ENCODE results near the gene ST6GALNAC4.

Gene ST6GALNAC4

GRCh38 chr9:127917603-127918002 is 762 bp upstream of the ST6GALNAC4 start:
- DNase-seq (ENCODE audit: low read depth, low spot score), result no peak
- H3K27ac ChIP-seq, result peak overlapping the region; percentile 62

DNA sequence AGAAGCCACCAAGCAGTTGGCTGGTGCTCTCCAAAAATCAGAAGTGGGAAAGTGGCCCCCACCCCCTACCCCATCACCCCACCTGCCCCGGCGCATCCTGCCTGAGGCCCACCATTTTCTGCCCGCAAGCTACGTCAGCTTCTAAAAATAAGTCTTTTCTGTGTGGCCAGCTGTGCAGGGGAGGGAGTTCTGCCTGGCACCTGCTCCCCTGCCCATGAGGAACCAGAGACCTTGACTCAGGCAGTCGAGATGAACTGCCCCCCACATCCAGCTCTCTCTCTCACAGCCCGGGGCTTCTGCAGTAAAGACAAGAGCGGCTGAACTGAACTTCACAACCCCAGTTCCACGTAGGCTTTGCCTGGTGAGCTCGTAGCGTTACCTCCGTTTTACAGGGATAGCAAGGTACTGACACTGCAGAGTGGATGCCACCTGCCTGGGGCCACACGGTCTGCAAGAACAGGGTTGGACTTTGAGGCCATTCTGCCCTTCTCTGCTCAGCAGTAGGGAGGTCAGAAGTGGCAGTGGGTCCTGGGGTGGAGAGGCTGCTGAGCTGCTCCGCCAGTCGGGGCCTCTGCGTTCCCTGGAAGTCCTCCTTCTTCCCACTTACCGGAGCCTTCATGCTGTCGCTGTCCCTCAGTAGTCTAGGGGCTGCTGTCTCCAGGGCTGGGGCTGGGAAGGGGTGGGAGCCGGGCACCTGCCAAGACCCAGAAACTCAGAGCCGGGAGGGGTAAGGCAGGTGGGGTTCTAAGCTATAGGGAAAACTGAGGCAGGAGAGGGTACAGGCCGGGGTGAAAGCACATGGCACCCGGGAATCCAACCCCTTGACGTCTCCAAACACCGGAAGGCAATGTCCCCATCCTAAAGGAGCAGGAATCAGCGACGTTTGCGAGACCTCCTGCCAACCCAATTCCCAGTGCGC is 781 bp downstream of the ST6GALNAC4 start:
- DNase-seq (ENCODE audit: low read depth, low spot score), result no peak

DNA sequence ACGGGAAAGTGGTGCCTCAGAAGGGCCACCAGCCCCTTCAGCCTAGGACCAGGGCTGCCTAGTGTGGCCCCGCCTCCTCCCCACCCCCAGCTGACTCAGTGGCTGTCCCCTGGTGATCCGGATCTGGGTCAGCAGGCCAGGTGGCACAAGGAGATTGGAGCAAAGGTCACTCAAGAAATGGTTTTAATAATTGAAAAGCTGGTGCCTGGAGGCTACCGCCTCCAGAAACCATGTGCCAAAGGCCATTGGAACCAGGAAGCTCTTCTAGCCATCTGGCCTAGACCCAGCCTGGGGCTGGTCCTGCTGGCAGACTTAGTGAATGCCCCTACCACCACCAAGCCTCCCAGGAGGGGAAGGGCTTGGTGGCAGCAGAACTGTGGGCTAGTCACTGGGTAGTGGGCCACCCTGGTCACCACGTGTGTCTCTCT is 1.5 kb downstream of the ST6GALNAC4 start:
- H3K27ac ChIP-seq, result no peak overlapping the region
- no peak for DNase-seq (ENCODE audit: low read depth, low spot score)

More for the DNA sequence above, 781 bp downstream of the ST6GALNAC4 start:
- no peak overlapping the region for H3K27ac ChIP-seq

GRCh38 chr9:127913682-127914081 is 3.2 kb downstream of the ST6GALNAC4 start:
- DNase-seq (ENCODE audit: low read depth, low spot score), result no peak
- no peak overlapping the region for H3K27ac ChIP-seq

DNA sequence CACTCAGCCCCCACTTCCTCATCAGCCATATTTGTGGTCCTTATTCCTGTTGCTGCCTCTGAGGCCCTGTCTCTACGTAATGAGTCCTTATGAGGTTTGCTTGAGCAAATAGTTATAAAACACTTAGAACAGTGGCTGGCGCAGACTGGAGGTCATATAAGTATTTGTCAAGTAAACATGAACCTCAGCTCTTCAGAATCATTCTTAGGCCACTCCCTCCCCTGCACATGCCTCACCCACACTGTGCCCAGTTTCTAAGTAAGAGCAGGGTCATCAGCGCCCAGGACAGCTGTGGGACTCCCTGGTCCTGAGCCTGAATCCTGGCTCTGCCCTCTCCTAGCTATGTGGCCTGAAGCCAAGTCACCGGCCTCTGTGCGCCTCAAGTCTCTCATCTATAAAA is 4.0 kb downstream of the ST6GALNAC4 start:
- DNase-seq (ENCODE audit: low read depth, low spot score), result no peak
- no peak overlapping the region for H3K27ac ChIP-seq

DNA sequence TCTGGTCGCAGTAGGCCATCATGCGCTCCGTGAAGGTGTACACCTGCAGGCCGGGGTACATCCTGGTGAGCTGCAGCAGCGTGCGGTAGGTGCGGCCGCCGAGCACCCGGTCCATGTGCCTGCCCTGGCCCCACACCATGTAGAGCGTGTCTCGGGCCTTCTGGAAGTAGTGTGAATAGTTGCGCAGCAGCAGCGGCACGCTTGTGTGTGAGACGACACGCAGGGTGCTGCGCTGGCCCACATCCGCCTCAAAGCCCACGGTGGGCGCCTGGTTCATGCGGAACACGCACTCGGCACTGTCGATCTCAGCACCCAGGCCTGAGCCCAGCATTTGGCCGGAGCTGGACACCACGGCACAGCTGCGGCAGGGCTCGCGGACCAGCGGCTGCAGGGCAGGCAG is 4.5 kb downstream of the ST6GALNAC4 start:
- DNase-seq (ENCODE audit: low read depth, low spot score), result no peak
- H3K27ac ChIP-seq, result no peak overlapping the region

DNA sequence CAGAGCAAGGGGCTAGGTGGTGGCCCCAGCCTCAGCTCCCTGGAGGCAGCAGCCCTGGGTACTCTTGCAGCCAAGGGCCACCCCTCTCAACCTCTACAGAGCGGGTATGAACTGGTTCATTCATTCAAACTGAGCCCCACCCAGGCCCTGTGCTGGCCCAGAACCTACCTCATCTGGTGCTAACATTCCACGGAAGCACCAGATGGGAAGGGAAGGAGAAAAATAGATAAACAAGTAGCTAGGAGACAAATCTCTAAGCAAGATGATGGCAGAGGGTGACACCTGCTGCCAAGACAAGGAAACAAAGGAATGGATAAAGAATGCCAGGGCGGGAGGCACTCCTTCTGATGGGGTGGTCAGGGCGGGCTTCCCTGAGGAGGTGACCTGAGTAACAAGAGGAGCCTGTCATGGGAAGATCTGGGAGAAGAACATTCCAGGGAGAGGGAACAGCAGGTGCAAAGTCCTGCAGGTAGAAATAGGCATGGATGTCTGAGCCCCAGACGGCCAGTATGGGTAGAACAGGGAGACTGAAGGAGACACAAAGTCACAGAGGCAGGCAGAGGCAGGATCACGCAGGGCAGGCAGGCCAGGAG is 6.1 kb downstream of the ST6GALNAC4 start:
- H3K27ac ChIP-seq, result no peak overlapping the region
- no peak for DNase-seq (ENCODE audit: low read depth, low spot score)

- DNase-seq (ENCODE audit: low read depth, low spot score), result no peak
- no peak overlapping the region for H3K27ac ChIP-seq
These were observed 7.0 kb downstream of the ST6GALNAC4 start for GRCh38 chr9:127909839-127910273.

- no peak for DNase-seq (ENCODE audit: low read depth, low spot score)
- no peak overlapping the region for H3K27ac ChIP-seq
These were observed 8.2 kb downstream of the ST6GALNAC4 start for GRCh38 chr9:127908660-127908926.

- DNase-seq (ENCODE audit: low read depth, low spot score), result no peak
- H3K27ac ChIP-seq, result no peak overlapping the region
These were observed 8.8 kb downstream of the ST6GALNAC4 start for GRCh38 chr9:127907867-127908659.

GRCh38 chr9:127905788-127906191 is 11.1 kb downstream of the ST6GALNAC4 start:
- H3K27ac ChIP-seq, result no peak overlapping the region
- no peak for DNase-seq (ENCODE audit: low read depth, low spot score)

GRCh38 chr9:127905004-127905728 is 11.7 kb downstream of the ST6GALNAC4 start:
- peak overlapping the region; percentile 44 for H3K27ac ChIP-seq
- DNase-seq (ENCODE audit: low read depth, low spot score), result no peak

GRCh38 chr9:127904561-127905003 is 12.3 kb downstream of the ST6GALNAC4 start:
- peak overlapping the region; percentile 44 for H3K27ac ChIP-seq
- no peak for DNase-seq (ENCODE audit: low read depth, low spot score)

DNA sequence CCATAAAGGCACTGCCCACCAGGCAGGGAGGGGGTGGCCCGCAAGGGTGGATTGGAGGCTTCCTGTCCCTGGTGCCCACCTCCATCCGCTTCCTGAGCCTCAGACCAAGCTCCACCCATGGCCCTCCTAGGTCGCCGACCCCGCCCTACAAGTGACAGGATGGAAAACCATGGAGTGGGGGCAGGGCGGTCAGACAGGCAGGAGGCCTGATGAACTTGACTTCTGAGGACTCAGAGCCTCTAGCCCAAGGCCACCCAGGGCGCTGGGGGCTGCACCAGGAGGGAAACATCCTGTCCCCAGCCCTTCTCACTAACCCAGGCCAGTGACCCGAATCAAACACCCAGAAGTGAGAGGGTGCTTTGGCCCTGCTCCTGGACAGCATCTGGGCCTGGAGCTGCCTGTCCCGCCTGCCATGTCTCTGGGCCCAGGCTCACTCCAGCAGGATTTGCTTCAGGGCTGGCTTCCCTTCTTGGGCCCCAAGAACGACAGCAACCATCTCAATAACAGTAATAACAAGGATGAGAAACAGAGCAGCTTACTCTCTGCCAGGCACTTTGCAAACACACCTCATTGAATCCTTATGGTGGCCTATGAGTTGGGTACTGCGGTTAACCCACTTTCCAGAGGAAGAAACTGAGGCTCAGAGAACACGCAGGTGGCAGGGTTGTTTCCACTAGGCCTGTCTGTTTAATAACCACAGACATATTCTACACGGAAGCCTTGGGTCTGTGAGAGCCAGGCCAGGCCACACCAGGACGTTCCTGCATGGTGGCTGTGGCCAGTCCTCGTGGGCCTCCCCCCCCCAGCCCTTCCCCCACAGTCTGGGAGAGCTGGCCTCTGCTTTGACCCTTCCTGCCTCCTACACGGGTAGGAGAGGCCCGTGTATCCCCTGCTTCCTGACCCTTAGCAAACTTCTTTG is 13.0 kb downstream of the ST6GALNAC4 start:
- DNase-seq (ENCODE audit: low read depth, low spot score), result no peak
- peak overlapping the region; percentile 44 for H3K27ac ChIP-seq

- peak within 1 kb of the TSS; percentile 31 for H3K27ac ChIP-seq
- no peak for DNase-seq (ENCODE audit: low read depth, low spot score)
These were observed 17.5 kb downstream of the ST6GALNAC4 start, which contains the start of gene ST6GALNAC6 for GRCh38 chr9:127899128-127899943. TSS of gene ST6GALNAC6 (minus strand) at chr9:127899603. CDS start at chr9:127897981, 1,622 bp downstream.

DNA sequence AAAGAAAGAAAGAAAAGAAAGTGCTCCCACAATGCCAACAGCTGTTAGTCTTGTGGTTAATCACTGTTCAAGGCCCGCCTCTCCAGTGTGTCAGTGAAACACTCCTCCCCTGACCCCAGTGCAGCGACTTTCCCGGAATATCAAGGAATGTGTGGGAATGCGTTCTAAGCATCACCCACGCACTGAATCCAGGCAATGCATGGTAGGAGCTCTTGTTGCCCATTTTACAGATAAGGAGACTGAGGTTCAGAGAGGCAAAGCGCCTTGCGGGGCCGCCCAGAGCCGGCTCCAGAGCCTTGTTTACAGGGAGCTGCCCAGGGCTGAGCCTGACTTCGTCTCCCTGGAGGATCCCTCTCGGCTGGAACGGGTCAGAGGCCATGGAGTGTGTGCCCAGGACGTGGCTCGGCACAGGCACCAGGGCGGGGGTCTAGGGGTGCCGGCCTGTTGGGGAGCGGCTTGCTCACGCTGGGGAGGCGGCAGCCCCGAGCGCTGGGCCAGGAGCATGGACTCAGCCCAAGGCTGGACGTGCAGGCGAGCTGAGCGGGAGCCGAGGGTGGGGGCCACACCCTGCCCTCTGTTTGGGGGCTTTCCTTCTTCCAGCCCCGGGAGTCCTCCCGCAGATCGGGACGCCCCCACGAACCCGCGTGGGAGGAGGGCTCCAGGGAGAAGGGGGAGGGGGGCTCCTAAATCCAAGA is 18.3 kb downstream of the ST6GALNAC4 start:
- no peak for DNase-seq (ENCODE audit: low read depth, low spot score)
- H3K27ac ChIP-seq, result peak overlapping the region; percentile 31

- no peak for DNase-seq (ENCODE audit: low read depth, low spot score)
- no peak overlapping the region for H3K27ac ChIP-seq
These were observed 19.6 kb downstream of the ST6GALNAC4 start for GRCh38 chr9:127897193-127897692.

All from epithelial cell of prostate (primary cell).